Activated T-helper 9 cell treated with anti-CD3 and anti-CD28 coated beads, Interleukin-2, amount 50 U/mL, for 16 hours (primary cell): Measurements from ENCODE around the gene LCMT1.
"Not testable (repeated sequence)": the region's sequence is repeated elsewhere in the genome, so short reads cannot be mapped to it uniquely, and the experiment has no call there.

Experiments
- DNase-seq: peaks from one replicate; pipeline ENCODE4 v3.0.0-alpha.2; 2020; ENCODE audit warnings: low read depth

Gene LCMT1

GRCh38 chr16:25111403-25112166 lies at the start of gene LCMT1:
TSS of gene LCMT1 (plus strand) at chr16:25111742. CDS start at chr16:25111884, 142 bp downstream.
- peak; percentile 87 for DNase-seq

- DNase-seq, result no peak
Observed at GRCh38 chr16:25063102-25063501, 48.4 kb upstream of the LCMT1 start.

- DNase-seq, result no peak
Observed at GRCh38 chr16:25063865-25064264, 47.7 kb upstream of the LCMT1 start.

GRCh38 chr16:25064281-25064680 lies 47.3 kb upstream of the LCMT1 start:
- DNase-seq, result not testable (repeated sequence)

GRCh38 chr16:25064937-25065336 lies 46.6 kb upstream of the LCMT1 start:
- DNase-seq, result no peak

GRCh38 chr16:25065899-25066298 lies 45.6 kb upstream of the LCMT1 start:
- no peak for DNase-seq

- no peak for DNase-seq
Observed at GRCh38 chr16:25066426-25066746, 45.2 kb upstream of the LCMT1 start.

- peak; percentile 70 for DNase-seq
Observed at GRCh38 chr16:25066747-25067631, 44.6 kb upstream of the LCMT1 start.

GRCh38 chr16:25073854-25074253 lies 37.7 kb upstream of the LCMT1 start:
- no peak for DNase-seq

GRCh38 chr16:25078386-25078978 lies 33.1 kb upstream of the LCMT1 start:
- DNase-seq, result no peak

GRCh38 chr16:25079637-25080378 lies 31.7 kb upstream of the LCMT1 start:
- no peak for DNase-seq

GRCh38 chr16:25080420-25081131 lies 31.0 kb upstream of the LCMT1 start:
- no peak for DNase-seq

- DNase-seq, result no peak
Observed at GRCh38 chr16:25081702-25082101, 29.8 kb upstream of the LCMT1 start.

GRCh38 chr16:25083065-25083464 lies 28.5 kb upstream of the LCMT1 start:
- DNase-seq, result no peak

GRCh38 chr16:25083701-25084100 lies 27.8 kb upstream of the LCMT1 start:
- DNase-seq, result no peak

GRCh38 chr16:25084797-25085196 lies 26.7 kb upstream of the LCMT1 start:
- no peak for DNase-seq

- DNase-seq, result no peak
Observed at GRCh38 chr16:25087761-25088160, 23.8 kb upstream of the LCMT1 start.

- no peak for DNase-seq
Observed at GRCh38 chr16:25089351-25089750, 22.2 kb upstream of the LCMT1 start.

GRCh38 chr16:25092441-25092840 lies 19.1 kb upstream of the LCMT1 start:
- no peak for DNase-seq

- no peak for DNase-seq
Observed at GRCh38 chr16:25093208-25094061, 18.1 kb upstream of the LCMT1 start.

- no peak for DNase-seq
Observed at GRCh38 chr16:25094596-25094995, 16.9 kb upstream of the LCMT1 start.
